Spinal cord (tissue), 10 donors: ENCODE measurements around the gene PHTF1. TPM values are rescaled to one million over a fixed set of nuclear protein-coding genes. Genes with fewer than 3 reads are reported as not detected.

Source experiments
- DNase-seq, 6 donors: peaks; one replicate each; pipeline versions ENCODE4 v3.0.0 to v3.0.0-alpha.2; 2013 to 2015; ENCODE audit warnings: low spot score in 6 of 6, low read depth in 4 of 6
- H3K27ac ChIP-seq: one replicate; pipeline ENCODE4 v1.5.1; 2013; ENCODE audit warnings: low read depth, low read length, control low read depth
- H3K27me3 ChIP-seq: one replicate; pipeline ENCODE4 v1.6.1; 2013; ENCODE audit warnings: low read length; ENCODE audit not compliant: control insufficient read depth, insufficient read depth
- H3K36me3 ChIP-seq: one replicate; pipeline ENCODE4 v1.6.1; 2013; ENCODE audit warnings: low read length; ENCODE audit not compliant: control insufficient read depth, insufficient read depth
- H3K4me1 ChIP-seq: one replicate; pipeline ENCODE4 v1.6.1; 2013; ENCODE audit warnings: low read length; ENCODE audit not compliant: control insufficient read depth, insufficient read depth
- H3K4me3 ChIP-seq: one replicate; pipeline ENCODE4 v1.5.1; 2013; ENCODE audit warnings: low read depth, low read length, control low read depth
- H3K9me3 ChIP-seq: one replicate; pipeline ENCODE4 v1.6.1; 2013; ENCODE audit warnings: low read length; ENCODE audit not compliant: control insufficient read depth, insufficient read depth
- WGBS: methylation state at CpG from one replicate; pipeline ENCODE4 v1.1.5; 2013; ENCODE audit warnings: missing lambda C conversion rate; ENCODE audit not compliant: insufficient coverage; 5-methylcytosine and 5-hydroxymethylcytosine counted together
- polyA plus RNA-seq, 2 donors: library from polyadenylated mRNA; unstranded; fragments of 120-200 nt; gene quantifications; one replicate each; pipeline ENCODE4 v1.2.1, GENCODE V29; 2013; ENCODE audit not compliant: insufficient read length in 2 of 2
- total RNA-seq, 2 donors: library from RNA; depleted of rRNA in 1 of 2; stranded (reverse); fragments of 120-200 nt in 1 of 2; fragments of >200 nt in 1 of 2; gene quantifications; one replicate each; pipeline versions ENCODE4 v1.2.3 to v1.2.4, GENCODE V29; 2013 to 2014
- donor health status: healthy.

PHTF1 gene
- total and polyA plus RNA-seq, 4 donors = 24.8 to 28.5 (median 25.6) TPM

- Histone ChIP-seq H3K9me3 (peaks cover 5% of the 10 kb centered on the region), H3K27me3 (no peaks in the 10 kb centered on the region), H3K27ac (no peak overlapping the region), H3K36me3 (peaks cover 3% of the 10 kb centered on the region), H3K4me3 (no peak overlapping the region), H3K4me1 (no peaks in the 10 kb centered on the region)
- no peak for DNase-seq
- WGBS = no CpG with 5 or more reads among the region's 2 CpGs
Measured at GRCh38 chr1:113692342-113692741, 66.9 kb downstream of the PHTF1 start.

- no peak overlapping the region for H3K27ac ChIP-seq
- no peaks in the 10 kb centered on the region for H3K4me1 ChIP-seq
- no peak overlapping the region for H3K4me3 ChIP-seq
- H3K9me3 ChIP-seq = peaks cover 5% of the 10 kb centered on the region
- 100% methylated on average over 1 of the region's 2 CpGs for WGBS
- peaks cover 3% of the 10 kb centered on the region for H3K36me3 ChIP-seq
- no peaks in the 10 kb centered on the region for H3K27me3 ChIP-seq
- DNase-seq = no peak
Measured at GRCh38 chr1:113691184-113691583, 68.1 kb downstream of the PHTF1 start.

- H3K27ac ChIP-seq = peak overlapping the region; percentile 29
- H3K4me3 ChIP-seq = no peak overlapping the region
- DNase-seq = peak in 1 of 6 donors; percentile 9
- no peaks in the 10 kb centered on the region for H3K27me3 ChIP-seq
- 100% methylated on average over 1 of the region's 3 CpGs for WGBS
- no peaks in the 10 kb centered on the region for H3K9me3 ChIP-seq
- peaks cover 3% of the 10 kb centered on the region for H3K36me3 ChIP-seq
- H3K4me1 ChIP-seq = no peaks in the 10 kb centered on the region
Measured at GRCh38 chr1:113686891-113687618, 72.2 kb downstream of the PHTF1 start.

- no peaks in the 10 kb centered on the region for H3K9me3 ChIP-seq
- peak overlapping the region; percentile 17 for H3K27ac ChIP-seq
- DNase-seq = peak in 1 of 6 donors; percentile 44
- no peaks in the 10 kb centered on the region for H3K4me1 ChIP-seq
- H3K36me3 ChIP-seq = no peaks in the 10 kb centered on the region
- H3K27me3 ChIP-seq = no peaks in the 10 kb centered on the region
- H3K4me3 ChIP-seq = no peak overlapping the region
- no CpG with 5 or more reads among the region's 6 CpGs for WGBS
Measured at GRCh38 chr1:113684153-113684541, 75.1 kb downstream of the PHTF1 start.

- DNase-seq = no peak
- Histone ChIP-seq H3K27me3 (no peaks in the 10 kb centered on the region), H3K4me1 (no peaks in the 10 kb centered on the region), H3K36me3 (no peaks in the 10 kb centered on the region), H3K27ac (peak overlapping the region; percentile 29), H3K4me3 (no peak overlapping the region), H3K9me3 (no peaks in the 10 kb centered on the region)
- 81% methylated on average over 6 of the region's 8 CpGs for WGBS
Measured at GRCh38 chr1:113683384-113684152, 75.7 kb downstream of the PHTF1 start.

- no peaks in the 10 kb centered on the region for H3K27me3 ChIP-seq
Measured at GRCh38 chr1:113681596-113682337, 77.5 kb downstream of the PHTF1 start.

GRCh38 chr1:113678159-113678469 lies 81.2 kb downstream of the PHTF1 start:
- H3K4me3 ChIP-seq = no peak overlapping the region
- H3K4me1 ChIP-seq = no peaks in the 10 kb centered on the region
- peaks cover 3% of the 10 kb centered on the region for H3K36me3 ChIP-seq
- H3K27me3 ChIP-seq = no peaks in the 10 kb centered on the region
- H3K27ac ChIP-seq = no peak overlapping the region
- H3K9me3 ChIP-seq = no peaks in the 10 kb centered on the region
- no peak for DNase-seq

More at GRCh38 chr1:113681596-113682337, 77.5 kb downstream of the PHTF1 start:
- 100% methylated on average over 2 of the region's 7 CpGs for WGBS
- DNase-seq = no peak
- Histone ChIP-seq H3K4me1 (no peaks in the 10 kb centered on the region), H3K9me3 (no peaks in the 10 kb centered on the region), H3K27ac (no peak overlapping the region), H3K36me3 (no peaks in the 10 kb centered on the region), H3K4me3 (no peak overlapping the region)

- DNase-seq = peak in 4 of 6 donors; percentile 42 to 92 (median 68)
- 60% methylated on average over 1 of the region's 7 CpGs for WGBS
Measured at GRCh38 chr1:113677250-113678158, 81.8 kb downstream of the PHTF1 start.

GRCh38 chr1:113676524-113676923 lies 82.8 kb downstream of the PHTF1 start:
- H3K27ac ChIP-seq = no peak overlapping the region
- H3K36me3 ChIP-seq = peaks cover 6% of the 10 kb centered on the region
- no peaks in the 10 kb centered on the region for H3K4me1 ChIP-seq
- no peak overlapping the region for H3K4me3 ChIP-seq
- H3K9me3 ChIP-seq = no peaks in the 10 kb centered on the region
- H3K27me3 ChIP-seq = no peaks in the 10 kb centered on the region
- DNase-seq = no peak
- 93% methylated on average over 4 of the region's 5 CpGs for WGBS

More at GRCh38 chr1:113677250-113678158, 81.8 kb downstream of the PHTF1 start:
- Histone ChIP-seq H3K9me3 (no peaks in the 10 kb centered on the region), H3K4me1 (no peaks in the 10 kb centered on the region), H3K27ac (peak overlapping the region; percentile 6), H3K27me3 (no peaks in the 10 kb centered on the region), H3K4me3 (no peak overlapping the region), H3K36me3 (peaks cover 3% of the 10 kb centered on the region)
